ENCODE measurements around the gene EXOC3L2. TPM values are rescaled to one million over a fixed set of nuclear protein-coding genes. Genes with fewer than 3 reads are reported as not detected.
A peak's percentile ranks its signal among the peaks of the same experiment; 100 is the strongest.

Gene EXOC3L2
- total RNA-seq, 1 donor from 2014 or later = 1.8 TPM

DNA sequence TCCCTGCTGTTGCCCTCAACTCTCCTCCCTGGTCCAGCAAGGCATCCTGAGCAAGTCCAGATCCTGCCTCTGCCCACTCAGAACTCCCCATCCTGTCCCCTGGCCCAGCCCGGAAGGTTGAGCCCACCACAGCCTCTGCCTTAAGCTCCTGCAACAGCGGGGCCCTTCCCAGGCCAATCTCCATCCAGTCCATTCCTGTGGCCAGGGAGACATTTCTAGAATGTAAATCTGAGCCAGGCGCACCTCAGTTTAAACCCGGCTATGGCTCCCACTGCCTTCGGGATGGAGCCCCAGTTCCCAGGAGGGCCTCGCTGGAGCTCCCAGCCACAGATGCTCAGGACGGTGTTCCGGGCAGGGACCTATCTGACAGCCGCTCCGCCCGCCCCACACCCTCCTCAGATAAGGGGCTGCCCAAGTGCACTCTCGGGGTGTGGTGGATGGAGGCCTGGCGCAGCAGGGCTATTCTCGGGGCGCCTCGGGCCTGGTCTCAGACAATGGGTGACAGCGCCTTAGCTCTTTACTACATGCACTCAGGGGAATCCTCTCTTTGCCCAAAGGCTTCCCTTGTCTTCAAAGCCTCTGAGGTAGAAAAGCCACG lies 72.5 kb downstream of the EXOC3L2 start:
- DNase-seq = no peak
- H3K9me3 ChIP-seq (replicated peaks) = no peaks in the 10 kb centered on the region
- H3K27ac ChIP-seq (replicated peaks) = peak overlapping the region; percentile 72
- H3K4me3 ChIP-seq = no peak overlapping the region
- TF ChIP-seq CTCF (IDR thresholded peaks at IDR 0.05; ENCODE audit: borderline replicate concordance) = no peak
- H3K4me1 ChIP-seq = peaks cover 25% of the 10 kb centered on the region
- H3K27me3 ChIP-seq (ENCODE audit: low read depth) = no peaks in the 10 kb centered on the region
- intact Hi-C loops (cut with micrococcal nuclease) = no loop called here
- H3K36me3 ChIP-seq = no peaks in the 10 kb centered on the region

DNA sequence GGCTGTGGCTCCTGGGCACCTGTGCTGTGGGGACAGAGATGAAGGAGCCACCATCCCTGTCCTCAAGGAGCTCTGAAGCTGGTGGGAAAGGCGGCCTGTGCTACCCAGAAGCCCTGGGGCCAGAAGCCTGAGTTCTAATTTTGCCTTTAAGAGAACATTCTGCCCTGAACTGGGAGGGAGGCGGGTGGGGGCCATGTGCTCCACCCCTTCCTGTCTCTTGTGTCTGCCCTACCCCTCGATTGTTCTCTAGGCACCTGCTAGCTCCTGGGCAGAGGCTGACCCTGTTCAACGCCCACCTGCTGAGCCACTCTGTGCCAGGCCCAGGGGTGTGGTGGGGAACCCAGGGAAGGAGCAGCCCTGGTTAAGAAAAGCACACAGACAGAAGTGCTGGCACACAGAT lies 73.0 kb downstream of the EXOC3L2 start:
- Histone ChIP-seq H3K36me3 (no peaks in the 10 kb centered on the region), H3K9me3 (replicated peaks) (no peaks in the 10 kb centered on the region), H3K27me3 (ENCODE audit: low read depth) (no peaks in the 10 kb centered on the region), H3K4me3 (no peak overlapping the region), H3K4me1 (peaks cover 22% of the 10 kb centered on the region), H3K27ac (replicated peaks) (peak overlapping the region; percentile 72)
- TF ChIP-seq CTCF (IDR thresholded peaks at IDR 0.05; ENCODE audit: borderline replicate concordance) = no peak
- DNase-seq = no peak
- intact Hi-C loops (cut with micrococcal nuclease) = no loop called here

DNA sequence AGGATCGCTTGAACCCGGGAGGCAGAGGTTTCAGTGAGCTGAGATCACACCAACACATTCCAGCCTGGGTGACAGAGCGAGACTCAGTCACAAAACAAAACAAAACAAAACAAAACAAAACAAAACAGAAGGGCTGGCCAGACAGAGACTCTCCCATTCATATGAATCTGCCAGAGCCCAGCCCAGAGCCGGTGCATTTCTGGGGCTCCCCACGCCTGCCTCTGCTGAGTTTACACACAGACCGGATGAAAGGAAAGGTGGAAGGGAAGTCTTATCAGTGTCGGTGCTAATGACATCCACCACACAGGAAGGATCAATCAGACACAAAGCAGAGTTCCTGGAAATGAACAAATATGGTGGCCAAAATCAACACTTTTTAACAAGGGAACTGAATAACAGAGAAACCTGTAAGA lies 74.0 kb downstream of the EXOC3L2 start:
- no peak for TF ChIP-seq CTCF (IDR thresholded peaks at IDR 0.05; ENCODE audit: borderline replicate concordance)
- no peaks in the 10 kb centered on the region for H3K9me3 ChIP-seq (replicated peaks)
- H3K4me1 ChIP-seq = peaks cover 30% of the 10 kb centered on the region
- H3K4me3 ChIP-seq = no peak overlapping the region
- peak overlapping the region; percentile 72 for H3K27ac ChIP-seq (replicated peaks)
- no peak for DNase-seq
- no peaks in the 10 kb centered on the region for H3K27me3 ChIP-seq (ENCODE audit: low read depth)
- intact Hi-C loops (cut with micrococcal nuclease) = no loop called here
- H3K36me3 ChIP-seq = no peaks in the 10 kb centered on the region

GRCh38 chr19:45170146-45171106 lies 74.8 kb downstream of the EXOC3L2 start:
- H3K9me3 ChIP-seq (replicated peaks) = no peaks in the 10 kb centered on the region
- H3K4me3 ChIP-seq = no peak overlapping the region
- H3K27me3 ChIP-seq (ENCODE audit: low read depth) = no peaks in the 10 kb centered on the region
- intact Hi-C loops (cut with micrococcal nuclease) = no loop called here
- no peak for TF ChIP-seq CTCF (IDR thresholded peaks at IDR 0.05; ENCODE audit: borderline replicate concordance)
- peaks cover 36% of the 10 kb centered on the region for H3K4me1 ChIP-seq
- no peak for DNase-seq
- peak overlapping the region; percentile 72 for H3K27ac ChIP-seq (replicated peaks)
- no peaks in the 10 kb centered on the region for H3K36me3 ChIP-seq

- no peaks in the 10 kb centered on the region for H3K36me3 ChIP-seq
- H3K4me3 ChIP-seq = no peak overlapping the region
- peaks cover 43% of the 10 kb centered on the region for H3K4me1 ChIP-seq
- H3K27ac ChIP-seq (replicated peaks) = no peak overlapping the region
- intact Hi-C loops (cut with micrococcal nuclease) = no loop called here
- DNase-seq = no peak
- TF ChIP-seq CTCF (IDR thresholded peaks at IDR 0.05; ENCODE audit: borderline replicate concordance) = no peak
- no peaks in the 10 kb centered on the region for H3K9me3 ChIP-seq (replicated peaks)
- H3K27me3 ChIP-seq (ENCODE audit: low read depth) = no peaks in the 10 kb centered on the region
These were observed 75.6 kb downstream of the EXOC3L2 start for GRCh38 chr19:45169602-45170001.

Data from left ventricle myocardium inferior (tissue), 1 donor.